Ascending aorta (tissue), 2 donors: ENCODE data around the gene MYO3B. TPM values are rescaled to one million over a fixed set of nuclear protein-coding genes. Genes with fewer than 3 reads are reported as not detected.

ENCODE experiments used
- DNase-seq, 2 donors: peaks; one replicate each; pipeline ENCODE4 v3.0.0-alpha.2; 2019; ENCODE audit warnings: low spot score in 2 of 2
- H3K27ac ChIP-seq, 2 donors: fragments of 200-600 bp; sonication (generic); one replicate each; pipeline ENCODE4 v1.5.1; 2016 to 2017; ENCODE audit warnings: mild to moderate bottlenecking in 1 of 2
- H3K27me3 ChIP-seq: fragments of 200-600 bp; sonication (generic); one replicate; pipeline ENCODE4 v1.5.1; 2017
- H3K36me3 ChIP-seq, 2 donors: fragments of 200-600 bp; sonication (generic); one replicate each; pipeline ENCODE4 v1.5.1; 2016
- H3K4me1 ChIP-seq, 2 donors: fragments of 200-600 bp; sonication (generic); one replicate each; pipeline ENCODE4 v1.5.1; 2016 to 2017; ENCODE audit warnings: mild to moderate bottlenecking in 1 of 2
- H3K4me3 ChIP-seq, 2 donors: fragments of 200-600 bp; sonication (generic); one replicate each; pipeline ENCODE4 v1.5.1; 2016 to 2017; ENCODE audit warnings: mild to moderate bottlenecking in 1 of 2
- H3K9me3 ChIP-seq, 2 donors: fragments of 200-600 bp; sonication (generic); one replicate each; pipeline ENCODE4 v1.5.1; 2016
- CTCF ChIP-seq, 3 experiments: fragments of 200-600 bp in 2 of 3; fragments of 450-650 bp in 1 of 3; sonication (generic) in 2 of 3; IDR thresholded peaks; one replicate each; pipeline ENCODE4 v1.5.1; 2016 to 2019; ENCODE audit warnings: antibody characterized with exemption in 3 of 3, mild to moderate bottlenecking in 1 of 3, moderate library complexity in 1 of 3
- intact Hi-C: fragments of 100-400 bp; cut with DNase I; formaldehyde crosslinking; loops from one replicate; pipeline ENCODE4 v1.15.1; 2023
- total RNA-seq: library from RNA; depleted of rRNA; stranded (reverse); fragments of >200 nt; gene quantifications from one replicate; pipeline ENCODE4 v1.1.0, GENCODE V29; 2016

Gene MYO3B
- total RNA-seq, 1 donor from 2014 or later: not detected

- H3K4me3 ChIP-seq: no peak overlapping the region
- DNase-seq: no peak
- H3K36me3 ChIP-seq: no peaks in the 10 kb centered on the region
- no peaks in the 10 kb centered on the region for H3K27me3 ChIP-seq
- intact Hi-C loops: no loop called here
- no peak overlapping the region for H3K27ac ChIP-seq
- no peak for TF ChIP-seq CTCF (IDR thresholded peaks at IDR 0.05)
- H3K4me1 ChIP-seq: no peaks in the 10 kb centered on the region
- no peaks in the 10 kb centered on the region for H3K9me3 ChIP-seq
Measured at GRCh38 chr2:170446078-170446477, 268.1 kb downstream of the MYO3B start.

GRCh38 chr2:170449034-170449433 is 271.1 kb downstream of the MYO3B start:
- no peaks in the 10 kb centered on the region for H3K36me3 ChIP-seq

GRCh38 chr2:170454471-170455372 is 276.8 kb downstream of the MYO3B start:
- Histone ChIP-seq H3K27ac (no peak overlapping the region), H3K4me3 (no peak overlapping the region), H3K27me3 (no peaks in the 10 kb centered on the region), H3K4me1 (no peaks in the 10 kb centered on the region), H3K9me3 (no peaks in the 10 kb centered on the region), H3K36me3 (no peaks in the 10 kb centered on the region)
- intact Hi-C loops: no loop called here
- no peak for DNase-seq
- TF ChIP-seq CTCF (IDR thresholded peaks at IDR 0.05): no peak

More at GRCh38 chr2:170449034-170449433, 271.1 kb downstream of the MYO3B start:
- no peak for TF ChIP-seq CTCF (IDR thresholded peaks at IDR 0.05)
- no peaks in the 10 kb centered on the region for H3K4me1 ChIP-seq
- intact Hi-C loops: no loop called here
- H3K27me3 ChIP-seq: no peaks in the 10 kb centered on the region
- H3K9me3 ChIP-seq: no peaks in the 10 kb centered on the region
- no peak overlapping the region for H3K27ac ChIP-seq
- H3K4me3 ChIP-seq: no peak overlapping the region
- no peak for DNase-seq

GRCh38 chr2:170455617-170456426 is 277.9 kb downstream of the MYO3B start:
- no peaks in the 10 kb centered on the region for H3K36me3 ChIP-seq
- intact Hi-C loops: no loop called here
- H3K4me3 ChIP-seq: no peak overlapping the region
- no peaks in the 10 kb centered on the region for H3K27me3 ChIP-seq
- no peaks in the 10 kb centered on the region for H3K4me1 ChIP-seq
- no peak overlapping the region for H3K27ac ChIP-seq
- no peaks in the 10 kb centered on the region for H3K9me3 ChIP-seq
- TF ChIP-seq CTCF (IDR thresholded peaks at IDR 0.05): no peak
- DNase-seq: no peak

GRCh38 chr2:170456914-170457313 is 279.0 kb downstream of the MYO3B start:
- H3K36me3 ChIP-seq: no peaks in the 10 kb centered on the region
- intact Hi-C loops: no loop called here
- no peaks in the 10 kb centered on the region for H3K9me3 ChIP-seq
- DNase-seq: no peak
- H3K27ac ChIP-seq: no peak overlapping the region
- no peak for TF ChIP-seq CTCF (IDR thresholded peaks at IDR 0.05)
- H3K4me3 ChIP-seq: no peak overlapping the region
- H3K4me1 ChIP-seq: no peaks in the 10 kb centered on the region
- H3K27me3 ChIP-seq: no peaks in the 10 kb centered on the region
